GM18909 (cell line): ENCODE measurements around the gene SLC17A8.
A peak's percentile ranks its signal among the peaks of the same experiment; 100 is the strongest.
"Not testable (repeated sequence)": the region's sequence is repeated elsewhere in the genome, so short reads cannot be mapped to it uniquely, and the experiment has no call there.

Experiments used
- ATAC-seq: cut with Tn5 transposase; IDR thresholded peaks from one replicate; pipeline ENCODE4 v1.9.1; 2021; ENCODE audit warnings: mild to moderate bottlenecking; ENCODE audit not compliant: unreplicated experiment, poor library complexity

The SLC17A8 gene

GRCh38 chr12:100356644-100357223, at the start of gene SLC17A8:
TSS of gene SLC17A8 (plus strand) at chr12:100357074. CDS start at chr12:100357392, 318 bp downstream.
- ATAC-seq: no peak

- ATAC-seq: not testable (repeated sequence)
Measured at GRCh38 chr12:100308138-100308537, 48.7 kb upstream of the SLC17A8 start.

- no peak for ATAC-seq
Measured at GRCh38 chr12:100311317-100311716, 45.6 kb upstream of the SLC17A8 start.

GRCh38 chr12:100317371-100317770, 39.5 kb upstream of the SLC17A8 start:
- ATAC-seq: no peak

GRCh38 chr12:100324498-100324897, 32.4 kb upstream of the SLC17A8 start:
- peak; percentile 50 for ATAC-seq

- ATAC-seq: no peak
Measured at GRCh38 chr12:100326208-100326607, 30.7 kb upstream of the SLC17A8 start.

- ATAC-seq: peak; percentile 93
Measured at GRCh38 chr12:100329800-100330199, 27.1 kb upstream of the SLC17A8 start.

- ATAC-seq: no peak
Measured at GRCh38 chr12:100331871-100332270, 25.0 kb upstream of the SLC17A8 start.

- no peak for ATAC-seq
Measured at GRCh38 chr12:100332852-100333251, 24.0 kb upstream of the SLC17A8 start.

- ATAC-seq: no peak
Measured at GRCh38 chr12:100337299-100337698, 19.6 kb upstream of the SLC17A8 start.

- ATAC-seq: no peak
Measured at GRCh38 chr12:100337727-100338126, 19.1 kb upstream of the SLC17A8 start.

- peak; percentile 43 for ATAC-seq
Measured at GRCh38 chr12:100339071-100339470, 17.8 kb upstream of the SLC17A8 start.

- not testable (repeated sequence) for ATAC-seq
Measured at GRCh38 chr12:100342897-100343296, 14.0 kb upstream of the SLC17A8 start.

- not testable (repeated sequence) for ATAC-seq
Measured at GRCh38 chr12:100344351-100344750, 12.5 kb upstream of the SLC17A8 start.

- no peak for ATAC-seq
Measured at GRCh38 chr12:100345020-100345767, 11.7 kb upstream of the SLC17A8 start.

- no peak for ATAC-seq
Measured at GRCh38 chr12:100346660-100347059, 10.2 kb upstream of the SLC17A8 start.

- ATAC-seq: no peak
Measured at GRCh38 chr12:100348657-100349454, 8.0 kb upstream of the SLC17A8 start.

GRCh38 chr12:100359248-100359647, 2.4 kb downstream of the SLC17A8 start:
- no peak for ATAC-seq

GRCh38 chr12:100359822-100360221, 2.9 kb downstream of the SLC17A8 start:
- no peak for ATAC-seq

GRCh38 chr12:100360450-100360849, 3.6 kb downstream of the SLC17A8 start:
- no peak for ATAC-seq

GRCh38 chr12:100364324-100364723, 7.5 kb downstream of the SLC17A8 start:
- ATAC-seq: no peak
